NCI-H345 (cell line): ENCODE results near the gene EFCAB11.
"Not testable (repeated sequence)": the region's sequence is repeated elsewhere in the genome, so short reads cannot be mapped to it uniquely, and the experiment has no call there.

Experiments
- DNase-seq: peaks from one replicate; lab custom pipeline; 2025; lab: John Stamatoyannopoulos, UW

EFCAB11 gene

GRCh38 chr14:89911010-89911919, 43.3 kb downstream of the EFCAB11 start:
- DNase-seq = no peak

DNA sequence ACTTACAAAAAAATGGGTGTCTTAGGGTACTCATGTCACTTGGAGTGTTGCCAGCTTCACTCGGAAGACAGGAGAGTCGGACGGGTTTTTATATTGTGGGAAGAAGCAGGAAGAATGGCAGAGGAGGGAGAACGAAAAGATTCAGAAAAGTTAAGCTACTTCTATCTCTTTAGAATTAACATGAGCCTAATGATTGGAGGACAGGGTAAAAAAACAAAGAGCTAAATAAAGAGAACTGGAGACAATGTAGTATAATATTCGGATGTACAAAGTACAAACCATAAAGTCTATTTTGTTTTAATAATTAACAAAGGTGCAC, 43.9 kb downstream of the EFCAB11 start:
- no peak for DNase-seq

- no peak for DNase-seq
Observed at GRCh38 chr14:89909586-89909985, 44.9 kb downstream of the EFCAB11 start.

DNA sequence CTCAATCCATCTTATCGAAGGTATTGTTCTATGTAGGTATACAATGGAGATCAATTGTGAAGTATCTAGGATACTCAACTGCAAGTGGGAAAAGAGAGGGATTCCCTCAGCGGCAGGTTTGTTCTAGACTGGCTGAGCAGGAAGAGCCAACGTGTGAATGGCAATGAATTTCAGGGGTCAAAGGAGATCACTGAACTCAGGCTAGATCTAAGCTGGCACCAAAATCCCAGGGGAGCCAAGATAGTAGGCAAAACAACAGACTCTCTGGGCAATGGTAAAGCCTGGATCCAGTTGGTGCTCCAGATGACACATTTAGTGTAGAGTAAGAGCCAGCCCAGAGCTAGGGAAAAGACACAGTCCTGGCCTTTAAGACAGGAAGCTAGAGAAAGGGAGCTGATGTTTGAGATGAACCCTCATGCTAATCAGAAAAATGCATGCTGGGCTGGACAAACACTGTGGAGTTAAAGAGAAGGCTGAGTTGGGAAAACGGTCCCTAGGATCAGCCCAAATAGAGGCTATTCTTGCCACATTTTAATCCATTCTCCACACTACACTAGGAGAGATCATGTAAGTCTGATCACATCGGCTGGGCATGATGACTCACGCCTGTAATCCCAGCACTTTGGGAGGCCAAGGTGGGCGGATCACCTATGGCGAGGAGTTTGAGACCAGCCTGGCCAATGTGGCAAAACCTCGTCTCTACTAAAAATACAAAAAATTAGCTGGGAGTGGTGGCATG, 45.6 kb downstream of the EFCAB11 start:
- no peak for DNase-seq

GRCh38 chr14:89907655-89908054, 46.9 kb downstream of the EFCAB11 start:
- DNase-seq = no peak

GRCh38 chr14:89906000-89906399, 48.5 kb downstream of the EFCAB11 start:
- DNase-seq = no peak

DNA sequence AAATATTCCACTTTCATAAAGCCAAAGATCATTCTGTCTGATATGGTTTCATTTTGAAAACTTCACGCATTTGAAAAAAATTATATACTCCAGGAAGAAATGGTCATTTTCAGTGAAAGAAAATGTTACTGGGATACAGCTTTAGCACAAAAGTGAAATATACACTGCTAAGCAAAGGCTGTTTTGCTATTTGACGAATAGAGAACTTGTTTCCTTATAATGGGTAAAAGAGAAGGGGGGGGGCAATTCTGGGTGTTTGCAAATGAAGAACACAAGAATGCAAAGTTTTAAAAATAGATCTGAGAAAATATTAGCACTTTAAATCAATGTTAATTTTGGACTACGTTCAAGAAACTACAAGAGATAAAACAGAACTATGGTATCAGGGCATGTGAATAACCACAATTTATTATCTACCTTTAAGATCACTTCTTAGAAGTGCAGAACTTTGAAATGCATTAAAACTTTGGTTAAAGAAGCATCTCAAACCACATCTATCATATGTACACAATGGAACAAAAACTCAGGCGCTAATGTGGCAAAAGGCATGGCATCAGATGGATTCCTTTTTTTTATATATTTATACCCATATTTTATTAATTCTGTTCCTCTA, 51.1 kb downstream of the EFCAB11 start:
- DNase-seq = no peak

DNA sequence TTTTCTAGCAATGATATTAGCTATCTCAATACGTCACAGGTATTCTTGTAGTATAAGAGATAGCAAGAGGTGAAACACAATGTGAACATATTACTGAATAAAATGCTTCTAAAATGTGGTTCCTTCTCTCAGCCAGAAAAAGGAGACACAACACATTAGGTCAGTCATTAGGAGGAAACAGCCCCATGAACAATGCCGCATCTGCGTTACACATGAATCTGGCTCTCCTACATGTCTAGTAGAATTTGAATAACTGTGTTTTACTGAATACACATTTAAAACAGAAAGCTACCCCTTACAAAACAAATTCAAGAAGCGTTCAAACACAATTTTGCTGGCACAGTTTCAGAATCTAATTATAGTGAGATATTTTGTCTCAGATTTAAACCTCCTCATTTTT, 51.6 kb downstream of the EFCAB11 start:
- peak; percentile 16 for DNase-seq

DNA sequence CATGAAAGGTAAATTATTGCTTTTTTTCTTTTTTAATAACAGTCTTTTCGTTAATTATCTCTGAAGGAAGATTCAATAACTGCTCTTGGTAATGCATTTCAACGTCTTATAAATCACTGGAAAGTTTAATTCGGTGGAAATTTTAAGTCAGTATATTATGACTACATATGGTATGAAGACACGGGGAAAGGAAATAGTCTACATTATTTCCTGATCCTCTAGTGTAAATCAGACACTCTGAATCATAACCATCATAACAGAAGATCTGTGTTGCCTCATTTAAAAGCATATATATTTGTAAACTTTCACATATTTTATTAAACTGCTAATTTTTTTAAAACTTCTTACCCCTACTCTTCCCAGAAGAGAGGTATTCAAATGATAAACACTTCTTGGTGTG, 53.7 kb downstream of the EFCAB11 start:
- no peak for DNase-seq

GRCh38 chr14:89899917-89900663, 54.4 kb downstream of the EFCAB11 start:
- DNase-seq = no peak

DNA sequence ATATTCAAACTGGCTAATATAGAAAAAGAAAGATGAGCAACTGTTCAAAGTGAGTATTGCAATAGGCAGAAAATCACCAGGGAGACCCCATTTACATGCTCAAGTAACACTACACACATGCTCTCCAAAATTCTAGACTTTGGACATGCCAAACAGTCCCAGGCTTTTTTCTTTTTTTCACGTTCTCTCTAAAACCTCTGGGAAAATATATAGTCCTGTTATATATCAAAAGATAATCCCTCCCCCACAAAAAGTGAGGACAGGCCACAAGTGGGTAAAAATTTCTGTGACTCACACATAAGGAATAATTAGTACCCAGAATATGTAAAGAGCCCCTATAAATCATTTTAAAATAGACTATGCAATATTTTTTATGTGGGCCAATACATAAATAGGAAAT, 55.2 kb downstream of the EFCAB11 start:
- DNase-seq = no peak

DNA sequence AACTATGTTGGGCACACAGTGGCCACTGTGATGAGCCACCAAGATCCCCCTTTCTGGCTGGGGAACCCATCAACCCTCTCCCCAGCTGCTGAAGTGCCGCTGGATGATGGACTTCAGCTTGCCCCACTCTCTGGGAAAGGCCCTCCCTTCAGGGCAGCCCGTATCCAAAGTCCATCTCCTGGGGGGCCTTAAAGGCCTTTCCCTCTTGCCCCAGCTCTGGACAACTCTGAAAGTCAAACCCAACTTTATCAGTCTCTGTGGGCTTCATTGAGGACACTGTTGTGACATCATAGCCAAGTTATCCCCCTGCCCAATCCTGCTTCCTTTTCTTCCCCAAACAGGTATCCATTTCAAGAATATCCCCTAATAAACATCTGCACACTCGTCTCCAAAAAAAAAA, 61.1 kb downstream of the EFCAB11 start:
- not testable (repeated sequence) for DNase-seq

DNA sequence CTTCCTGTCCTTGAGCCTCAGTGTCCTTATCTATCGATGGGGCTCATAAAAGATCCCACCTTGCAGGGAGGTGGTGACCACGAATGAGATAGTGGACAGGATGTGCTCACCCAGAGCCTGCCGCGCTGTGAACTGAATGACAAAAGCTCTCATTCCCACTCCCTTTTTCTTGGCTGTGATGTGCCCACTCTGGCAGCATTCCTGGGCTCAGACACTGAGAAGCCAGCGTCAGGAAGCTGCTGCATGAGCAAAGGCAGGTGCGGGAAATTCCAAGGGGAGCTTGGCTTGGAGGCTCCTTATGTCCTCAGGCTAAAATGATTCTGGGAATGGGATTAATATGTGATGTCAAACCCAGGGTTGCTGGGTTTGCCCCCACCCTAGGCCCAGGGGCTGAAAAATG, 61.6 kb downstream of the EFCAB11 start:
- DNase-seq = no peak

DNA sequence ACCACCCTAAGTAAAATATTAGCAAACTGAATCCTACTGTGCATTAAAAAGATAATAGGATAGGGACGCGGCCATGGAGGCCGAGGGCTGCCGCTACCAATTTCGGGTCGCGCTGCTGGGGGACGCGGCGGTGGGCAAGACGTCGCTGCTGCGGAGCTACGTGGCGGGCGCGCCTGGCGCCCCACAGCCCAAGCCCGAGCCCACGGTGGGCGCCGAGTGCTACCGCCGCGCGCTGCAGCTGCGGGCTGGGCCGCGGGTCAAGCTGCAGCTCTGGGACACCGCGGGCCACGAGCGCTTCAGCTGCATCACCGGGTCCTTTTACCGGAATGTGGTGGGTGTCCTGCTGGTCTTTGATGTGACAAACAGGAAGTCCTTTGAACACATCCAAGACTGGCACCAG, 62.8 kb downstream of the EFCAB11 start:
- not testable (repeated sequence) for DNase-seq

DNA sequence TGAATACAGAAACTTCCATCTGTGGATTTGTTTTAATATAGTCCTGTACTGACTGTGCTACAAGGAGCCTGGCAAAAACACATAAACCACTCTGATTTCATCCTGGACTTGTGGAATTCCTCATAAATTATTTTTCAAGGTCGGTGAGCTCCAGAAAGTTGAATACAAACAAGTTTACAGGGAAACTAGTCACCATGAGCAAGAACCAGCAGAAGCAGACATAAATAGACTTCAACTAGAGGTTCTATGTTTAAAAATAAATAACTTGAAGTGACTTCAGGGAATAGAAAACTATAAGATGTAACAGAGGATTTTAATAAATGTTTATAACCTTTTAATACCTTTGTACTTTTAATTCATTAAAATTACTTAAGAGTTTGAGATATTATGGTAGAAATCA, 63.5 kb downstream of the EFCAB11 start:
- no peak for DNase-seq

DNA sequence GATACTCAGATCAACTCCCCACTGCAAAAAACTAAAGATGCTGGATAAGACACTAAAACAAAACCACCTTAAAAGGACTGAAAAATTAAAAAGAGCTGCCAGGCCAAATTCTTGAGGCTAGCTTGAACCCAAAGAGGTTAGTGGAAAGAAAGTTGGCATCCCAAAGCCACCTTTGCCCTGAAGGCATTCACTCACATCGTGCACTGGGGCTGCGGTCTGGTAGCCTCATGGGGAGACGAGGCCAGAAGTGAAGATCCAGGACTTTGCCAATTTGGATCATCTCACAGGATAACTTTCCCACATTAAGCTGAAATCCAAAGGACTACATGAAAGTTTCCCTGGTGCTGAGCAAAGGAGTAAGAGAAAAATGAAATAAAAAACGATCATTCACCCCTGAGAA, 63.9 kb downstream of the EFCAB11 start:
- DNase-seq = no peak

DNA sequence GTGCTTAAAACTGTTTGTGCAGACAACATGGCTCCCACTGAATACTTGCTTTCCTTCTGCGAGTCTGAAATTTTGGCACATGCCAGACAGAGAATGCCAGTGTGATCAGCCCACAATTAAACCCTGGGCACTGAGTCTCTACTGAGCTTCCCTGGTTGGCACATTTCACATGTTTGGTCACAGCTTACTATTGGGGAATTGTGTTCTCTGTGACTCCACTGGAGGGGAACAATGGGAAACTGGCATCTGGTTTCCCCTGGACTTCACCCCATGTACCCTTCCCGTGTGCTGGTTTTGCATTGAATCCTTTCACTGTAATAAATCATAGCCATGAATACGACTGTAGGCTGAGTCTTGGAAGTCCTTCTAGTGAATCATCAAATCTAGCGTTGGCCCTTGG, 64.9 kb downstream of the EFCAB11 start:
- no peak for DNase-seq

DNA sequence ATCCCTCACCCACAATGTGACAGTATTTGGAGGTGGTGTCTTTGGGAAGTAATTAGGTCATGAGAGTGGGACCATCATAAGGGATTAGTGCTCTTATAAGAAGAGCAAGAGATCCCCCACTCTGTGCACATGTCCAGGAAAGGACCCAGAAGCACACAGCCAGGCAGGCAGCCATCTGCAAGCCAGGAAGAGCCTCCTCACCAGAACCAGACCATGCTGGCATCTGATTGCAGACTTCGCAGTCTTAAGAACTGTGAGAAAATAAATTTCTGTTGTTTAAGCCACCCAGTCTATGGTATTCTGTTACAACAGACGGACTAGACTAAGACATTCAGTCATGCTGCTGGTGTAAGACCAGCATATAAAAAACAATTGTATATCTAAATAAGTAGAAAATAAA, 69.8 kb downstream of the EFCAB11 start:
- no peak for DNase-seq

- no peak for DNase-seq
Observed at GRCh38 chr14:89881839-89882238, 72.7 kb downstream of the EFCAB11 start.

DNA sequence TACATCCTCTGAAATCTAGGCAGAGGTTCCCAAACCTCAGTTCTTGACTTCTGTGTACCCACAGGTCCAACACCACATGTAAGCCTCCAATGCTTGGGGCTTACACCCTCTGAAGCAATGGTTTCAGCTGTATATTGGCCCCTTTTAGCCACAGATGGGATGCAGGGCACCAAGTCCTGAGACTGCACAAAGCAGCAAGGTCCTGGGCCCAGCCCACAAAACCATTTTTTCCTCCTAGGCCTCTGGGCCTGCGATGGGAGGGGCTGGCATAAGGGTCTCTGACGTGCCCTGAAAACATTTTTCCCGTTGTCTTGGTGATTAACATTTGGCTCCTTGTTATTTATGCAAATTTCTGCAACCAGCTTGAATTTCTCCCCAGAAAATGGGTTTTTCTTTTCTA, 80.4 kb downstream of the EFCAB11 start:
- not testable (repeated sequence) for DNase-seq

DNA sequence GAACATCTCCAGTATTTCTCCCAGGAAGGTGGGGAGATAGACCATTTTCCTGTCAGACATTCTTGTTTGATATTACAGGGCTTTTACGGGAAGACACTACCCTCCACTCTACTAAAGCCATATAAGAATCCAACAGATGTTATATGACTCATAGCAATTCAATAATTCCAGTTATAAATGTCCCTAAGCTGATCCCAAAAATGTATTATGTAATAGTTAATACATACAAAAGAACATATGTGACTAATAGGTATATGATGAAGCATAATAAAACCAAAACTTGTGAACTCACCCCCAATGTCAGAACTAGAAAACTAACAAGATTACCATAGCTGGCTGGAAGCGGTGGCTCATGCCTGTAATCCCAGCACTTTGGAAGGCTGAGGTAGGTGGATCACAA, 84.2 kb downstream of the EFCAB11 start:
- no peak for DNase-seq

DNA sequence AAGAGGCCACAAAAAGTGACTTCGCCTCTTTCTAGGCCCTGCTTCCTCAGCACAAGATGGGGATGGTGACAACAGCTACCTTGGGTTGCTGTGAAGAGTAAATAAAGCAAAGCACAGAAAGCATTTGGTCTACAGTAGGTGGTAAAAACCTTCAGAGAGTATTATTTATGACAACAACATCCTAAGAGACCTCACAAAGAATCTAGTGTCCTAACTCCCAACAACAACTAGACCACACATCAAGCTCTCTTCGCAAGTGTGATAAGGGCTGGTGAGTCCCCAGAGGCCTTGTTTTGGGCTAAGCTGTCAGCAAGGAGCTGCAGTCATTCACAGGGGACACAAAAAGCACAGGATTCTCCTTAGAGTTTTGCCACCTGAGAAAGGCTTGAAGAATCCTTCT, 84.9 kb downstream of the EFCAB11 start:
- no peak for DNase-seq
